ENCODE data around the gene RHPN2. TPM values are rescaled to one million over a fixed set of nuclear protein-coding genes. Genes with fewer than 3 reads are reported as not detected.

Gene RHPN2
- total and polyA plus RNA-seq, 2 experiments from 2014 or later, result 11.7 to 21.7 TPM

DNA sequence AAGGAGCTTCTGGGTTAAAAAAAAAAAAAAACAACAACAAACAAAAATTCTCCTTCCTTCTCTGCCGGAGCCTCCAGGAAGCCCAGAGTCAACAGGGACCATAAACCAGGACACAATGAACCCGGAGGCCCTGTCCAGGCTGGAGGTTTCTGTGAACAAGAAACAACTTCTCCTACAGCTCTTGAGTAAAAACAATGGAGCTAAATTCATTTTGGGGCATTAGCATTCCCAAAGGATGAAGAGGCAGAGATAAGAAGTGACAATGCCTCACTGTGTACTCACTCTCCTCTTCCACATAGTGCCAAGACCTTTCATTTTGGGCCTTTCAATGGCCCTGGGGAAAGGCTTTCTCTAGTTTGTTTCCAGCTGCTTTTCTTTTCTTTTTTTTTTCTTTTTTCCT lies 9.0 kb downstream of the RHPN2 start:
- Histone ChIP-seq H3K27ac (no peak overlapping the region), H3K4me3 (no peak overlapping the region), H3K9me3 (ENCODE audit: low read depth) (no peaks in the 10 kb centered on the region), H3K36me3 (no peaks in the 10 kb centered on the region), H3K4me1 (ENCODE audit: low read depth) (no peaks in the 10 kb centered on the region), H3K27me3 (no peaks in the 10 kb centered on the region)
- TF ChIP-seq, protein P1, sequence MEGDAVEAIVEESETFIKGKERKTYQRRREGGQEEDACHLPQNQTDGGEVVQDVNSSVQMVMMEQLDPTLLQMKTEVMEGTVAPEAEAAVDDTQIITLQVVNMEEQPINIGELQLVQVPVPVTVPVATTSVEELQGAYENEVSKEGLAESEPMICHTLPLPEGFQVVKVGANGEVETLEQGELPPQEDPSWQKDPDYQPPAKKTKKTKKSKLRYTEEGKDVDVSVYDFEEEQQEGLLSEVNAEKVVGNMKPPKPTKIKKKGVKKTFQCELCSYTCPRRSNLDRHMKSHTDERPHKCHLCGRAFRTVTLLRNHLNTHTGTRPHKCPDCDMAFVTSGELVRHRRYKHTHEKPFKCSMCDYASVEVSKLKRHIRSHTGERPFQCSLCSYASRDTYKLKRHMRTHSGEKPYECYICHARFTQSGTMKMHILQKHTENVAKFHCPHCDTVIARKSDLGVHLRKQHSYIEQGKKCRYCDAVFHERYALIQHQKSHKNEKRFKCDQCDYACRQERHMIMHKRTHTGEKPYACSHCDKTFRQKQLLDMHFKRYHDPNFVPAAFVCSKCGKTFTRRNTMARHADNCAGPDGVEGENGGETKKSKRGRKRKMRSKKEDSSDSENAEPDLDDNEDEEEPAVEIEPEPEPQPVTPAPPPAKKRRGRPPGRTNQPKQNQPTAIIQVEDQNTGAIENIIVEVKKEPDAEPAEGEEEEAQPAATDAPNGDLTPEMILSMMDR (IDR thresholded peaks at IDR 0.05; ENCODE audit: low read depth, low read length), result no peak
- DNase-seq (ENCODE audit: low read depth in 1 of 2, low spot score in 1 of 2), result peak in 1 of 2 donors; percentile 77

DNA sequence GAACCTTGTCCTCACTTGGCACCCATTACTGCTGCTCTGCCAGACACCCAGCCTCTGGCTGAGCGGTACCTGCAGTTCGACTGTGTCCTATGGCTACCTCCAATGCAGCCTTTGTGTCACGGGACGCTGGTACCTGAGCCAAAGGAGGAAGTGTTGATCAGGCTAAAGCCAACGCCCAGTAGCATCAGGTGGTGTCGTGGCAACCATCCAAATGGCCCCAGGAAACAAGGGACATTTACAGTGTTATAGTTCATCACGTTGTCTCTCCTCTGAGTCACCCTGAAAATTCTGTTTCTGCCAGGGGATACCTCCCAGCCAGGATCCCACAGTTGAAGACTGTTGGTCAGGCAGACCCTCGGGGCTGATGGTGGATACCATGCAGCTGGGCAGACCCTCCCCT lies 10.1 kb downstream of the RHPN2 start:
- TF ChIP-seq, protein P1 (IDR thresholded peaks at IDR 0.05; ENCODE audit: low read depth, low read length), result no peak
- no peak for DNase-seq (ENCODE audit: low read depth in 1 of 2, low spot score in 1 of 2)
- H3K4me1 ChIP-seq (ENCODE audit: low read depth), result no peaks in the 10 kb centered on the region
- H3K9me3 ChIP-seq (ENCODE audit: low read depth), result no peaks in the 10 kb centered on the region
- no peaks in the 10 kb centered on the region for H3K27me3 ChIP-seq
- H3K4me3 ChIP-seq, result no peak overlapping the region
- H3K27ac ChIP-seq, result no peak overlapping the region
- H3K36me3 ChIP-seq, result no peaks in the 10 kb centered on the region

DNA sequence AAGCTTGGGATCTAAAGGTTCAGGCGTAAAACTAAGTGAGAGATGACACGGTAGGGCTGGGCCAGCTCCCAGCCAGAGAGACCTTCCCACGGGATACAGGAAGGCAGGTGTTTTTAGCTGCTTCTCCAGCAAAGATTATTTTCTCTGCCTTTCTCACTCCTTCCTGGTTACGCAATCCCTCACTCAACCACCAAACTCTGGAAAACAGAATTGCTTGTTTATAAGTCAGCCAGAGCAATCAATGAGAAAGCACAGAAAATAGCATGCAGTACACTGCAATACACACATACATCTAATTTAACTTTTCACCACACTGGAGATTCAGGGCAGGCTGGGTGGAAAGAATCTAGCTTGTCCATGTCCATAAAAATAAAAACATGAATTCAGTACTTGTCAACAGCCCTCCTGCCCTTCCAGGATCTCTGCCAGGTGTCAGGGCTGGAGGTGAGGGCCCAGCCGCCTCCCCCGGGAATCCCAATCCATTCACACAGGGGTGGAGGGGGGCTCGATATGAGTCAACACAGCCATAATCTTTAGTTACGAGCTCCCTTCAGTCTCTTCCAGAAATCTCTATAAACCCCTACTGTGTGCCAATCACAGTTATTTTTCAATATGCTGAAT lies 12.2 kb downstream of the RHPN2 start:
- TF ChIP-seq, protein P1 (IDR thresholded peaks at IDR 0.05; ENCODE audit: low read depth, low read length), result no peak
- peak in 1 of 2 donors; percentile 68 for DNase-seq (ENCODE audit: low read depth in 1 of 2, low spot score in 1 of 2)
- peak overlapping the region; percentile 54 for H3K27ac ChIP-seq

GRCh38 chr19:33050110-33050509 lies 14.6 kb downstream of the RHPN2 start:
- TF ChIP-seq, protein P1 (IDR thresholded peaks at IDR 0.05; ENCODE audit: low read depth, low read length), result no peak

More for the DNA sequence above, 12.2 kb downstream of the RHPN2 start:
- no peaks in the 10 kb centered on the region for H3K9me3 ChIP-seq (ENCODE audit: low read depth)
- H3K4me1 ChIP-seq (ENCODE audit: low read depth), result peaks cover 4% of the 10 kb centered on the region
- no peaks in the 10 kb centered on the region for H3K27me3 ChIP-seq
- no peaks in the 10 kb centered on the region for H3K36me3 ChIP-seq
- H3K4me3 ChIP-seq, result no peak overlapping the region

GRCh38 chr19:33048806-33049676 lies 15.6 kb downstream of the RHPN2 start:
- Histone ChIP-seq H3K4me3 (no peak overlapping the region), H3K36me3 (no peaks in the 10 kb centered on the region), H3K27ac (peak overlapping the region; percentile 67), H3K27me3 (no peaks in the 10 kb centered on the region), H3K4me1 (ENCODE audit: low read depth) (peaks cover 4% of the 10 kb centered on the region), H3K9me3 (ENCODE audit: low read depth) (no peaks in the 10 kb centered on the region)
- TF ChIP-seq, protein P1 (IDR thresholded peaks at IDR 0.05; ENCODE audit: low read depth, low read length), result no peak
- DNase-seq (ENCODE audit: low read depth in 1 of 2, low spot score in 1 of 2), result peak; percentile 51 to 84

More at GRCh38 chr19:33050110-33050509, 14.6 kb downstream of the RHPN2 start:
- Histone ChIP-seq H3K27ac (no peak overlapping the region), H3K4me1 (ENCODE audit: low read depth) (peaks cover 4% of the 10 kb centered on the region), H3K4me3 (no peak overlapping the region), H3K27me3 (no peaks in the 10 kb centered on the region), H3K9me3 (ENCODE audit: low read depth) (no peaks in the 10 kb centered on the region), H3K36me3 (no peaks in the 10 kb centered on the region)
- no peak for DNase-seq (ENCODE audit: low read depth in 1 of 2, low spot score in 1 of 2)
